Fibroblast of lung (primary cell): Measurements from ENCODE around the gene CCDC6. TPM values are rescaled to one million over a fixed set of nuclear protein-coding genes. Genes with fewer than 3 reads are reported as not detected.
A peak's percentile ranks its signal among the peaks of the same experiment; 100 is the strongest.

Experiments used
- DNase-seq, 2 donors: peaks; one replicate each; pipeline versions ENCODE4 v3.0.0 to v3.0.0-alpha.2; 2010; ENCODE audit warnings: low read depth in 2 of 2
- H2AFZ ChIP-seq: 2 replicates; pipeline ENCODE4 v1.5.1; 2012; ENCODE audit warnings: low read length, control low read depth, inconsistent platforms
- H3K27ac ChIP-seq: 2 replicates; pipeline ENCODE4 v1.5.1; 2011; ENCODE audit warnings: low read length, control low read depth; ENCODE audit not compliant: insufficient read depth
- H3K27me3 ChIP-seq: 2 replicates; pipeline ENCODE4 v1.5.1; 2011; ENCODE audit warnings: mild to moderate bottlenecking, low read length; ENCODE audit not compliant: control insufficient read depth, insufficient read depth
- H3K36me3 ChIP-seq: 2 replicates; pipeline ENCODE4 v1.5.1; 2011; ENCODE audit warnings: low read length; ENCODE audit not compliant: control insufficient read depth, insufficient read depth
- H3K4me1 ChIP-seq: 2 replicates; pipeline ENCODE4 v1.5.1; 2011; ENCODE audit warnings: low read length; ENCODE audit not compliant: control insufficient read depth, insufficient read depth; ENCODE audit errors: extremely low read depth
- H3K4me2 ChIP-seq: 2 replicates; pipeline ENCODE4 v1.5.1; 2011; ENCODE audit warnings: low read length, control low read depth; ENCODE audit not compliant: insufficient read depth; ENCODE audit errors: extremely low read depth
- H3K4me3 ChIP-seq, 4 experiments: fragments of 200-600 bp in 1 of 4; sonication (generic) in 1 of 4; replicated peaks in 1 of 4; 2 replicates each; pipeline ENCODE4 v1.5.1; 2011 to 2016; ENCODE audit warnings: low read length in 4 of 4, low read depth in 3 of 4, mild to moderate bottlenecking in 3 of 4, control low read depth in 2 of 4, inconsistent platforms in 1 of 4, mixed read lengths in 1 of 4; ENCODE audit not compliant: insufficient read depth in 1 of 4; ENCODE audit errors: control extremely low read depth in 1 of 4
- H3K79me2 ChIP-seq: 2 replicates; pipeline ENCODE4 v1.5.1; 2012; ENCODE audit warnings: mild to moderate bottlenecking, low read length, inconsistent platforms; ENCODE audit not compliant: control insufficient read depth, insufficient read depth
- H3K9ac ChIP-seq: 2 replicates; pipeline ENCODE4 v1.5.1; 2011; ENCODE audit warnings: mild to moderate bottlenecking, low read length, control low read depth; ENCODE audit not compliant: insufficient read depth
- H3K9me3 ChIP-seq: 2 replicates; pipeline ENCODE4 v1.5.1; 2012; ENCODE audit warnings: low read depth, low read length; ENCODE audit not compliant: control insufficient read depth, insufficient read depth
- H4K20me1 ChIP-seq: 2 replicates; pipeline ENCODE4 v1.5.1; 2011; ENCODE audit warnings: low read length; ENCODE audit not compliant: control insufficient read depth, insufficient read depth; ENCODE audit errors: extremely low read depth
- CTCF ChIP-seq, 2 donors: IDR thresholded peaks in 1 of 2; conservative IDR thresholded peaks in 1 of 2; 1 replicate in 1 of 2; 2 replicates in 1 of 2; pipeline ENCODE4 v1.5.1; 2011 to 2012; ENCODE audit warnings: low read length in 2 of 2, control low read depth in 1 of 2, inconsistent platforms in 1 of 2, low read depth in 1 of 2, mild to moderate bottlenecking in 1 of 2
- EZH2 ChIP-seq: IDR thresholded peaks from 2 replicates; pipeline ENCODE4 v1.5.1; 2012; ENCODE audit warnings: low read length, control low read depth, mild to moderate bottlenecking; ENCODE audit errors: missing control alignments
- polyA plus RNA-seq, 2 donors: library from polyadenylated mRNA; depleted of rRNA in 1 of 2; stranded (reverse) in 1 of 2; unstranded in 1 of 2; fragments of >200 nt; gene quantifications; 2 replicates each; pipeline ENCODE4 v1.2.1, GENCODE V29; 2011 to 2012; ENCODE audit warnings: missing spikeins in 1 of 2
- total RNA-seq: library from RNA; depleted of rRNA; stranded (reverse); fragments of >200 nt; gene quantifications from 2 replicates; pipeline ENCODE4 v1.2.1, GENCODE V29; 2014

The CCDC6 gene
- total and polyA plus RNA-seq, 2 donors (not counting 1 experiment from before 2014, with no cell fraction given), result 35.5 to 51.2 TPM

- Histone ChIP-seq H3K79me2 (no peaks in the 10 kb centered on the region), H2AFZ (no peak overlapping the region), H3K4me2 (no peak overlapping the region), H3K27ac (no peak overlapping the region), H3K4me3 (no peak overlapping the region), H3K9ac (no peak overlapping the region), H3K9me3 (no peaks in the 10 kb centered on the region), H4K20me1 (no peaks in the 10 kb centered on the region), H3K36me3 (no peaks in the 10 kb centered on the region), H3K4me1 (no peaks in the 10 kb centered on the region), H3K27me3 (no peaks in the 10 kb centered on the region)
- no peak for DNase-seq
- TF ChIP-seq EZH2 (no peak), CTCF (conservative IDR thresholded peaks at IDR 0.05 in 1 of 2, IDR thresholded peaks at IDR 0.05 in 1 of 2; ENCODE audit: low read depth in 1 of 2, low read length in 2 of 2) (no peak)
Measured at GRCh38 chr10:59819683-59820082, 86.7 kb downstream of the CCDC6 start.

- TF ChIP-seq EZH2 (no peak), CTCF (conservative IDR thresholded peaks at IDR 0.05 in 1 of 2, IDR thresholded peaks at IDR 0.05 in 1 of 2; ENCODE audit: low read depth in 1 of 2, low read length in 2 of 2) (no peak)
- H3K36me3 ChIP-seq, result no peaks in the 10 kb centered on the region
- no peaks in the 10 kb centered on the region for H3K9me3 ChIP-seq
- H4K20me1 ChIP-seq, result no peaks in the 10 kb centered on the region
- no peak overlapping the region for H2AFZ ChIP-seq
- no peaks in the 10 kb centered on the region for H3K79me2 ChIP-seq
- no peak overlapping the region for H3K4me3 ChIP-seq
- H3K27ac ChIP-seq, result no peak overlapping the region
- no peak overlapping the region for H3K4me2 ChIP-seq
- no peaks in the 10 kb centered on the region for H3K27me3 ChIP-seq
- no peak for DNase-seq
- H3K4me1 ChIP-seq, result no peaks in the 10 kb centered on the region
- no peak overlapping the region for H3K9ac ChIP-seq
Measured at GRCh38 chr10:59819265-59819664, 87.1 kb downstream of the CCDC6 start.

- H3K27ac ChIP-seq, result no peak overlapping the region
- DNase-seq, result peak in 1 of 2 donors; percentile 72
- H3K9me3 ChIP-seq, result no peaks in the 10 kb centered on the region
- no peak for TF ChIP-seq CTCF (conservative IDR thresholded peaks at IDR 0.05 in 1 of 2, IDR thresholded peaks at IDR 0.05 in 1 of 2; ENCODE audit: low read depth in 1 of 2, low read length in 2 of 2)
- TF ChIP-seq EZH2, result no peak
- H3K4me1 ChIP-seq, result no peaks in the 10 kb centered on the region
- H3K4me3 ChIP-seq, result no peak overlapping the region
- no peaks in the 10 kb centered on the region for H4K20me1 ChIP-seq
- H2AFZ ChIP-seq, result no peak overlapping the region
- H3K36me3 ChIP-seq, result no peaks in the 10 kb centered on the region
- H3K9ac ChIP-seq, result no peak overlapping the region
- H3K27me3 ChIP-seq, result no peaks in the 10 kb centered on the region
- H3K4me2 ChIP-seq, result no peak overlapping the region
- no peaks in the 10 kb centered on the region for H3K79me2 ChIP-seq
Measured at GRCh38 chr10:59817773-59818172, 88.6 kb downstream of the CCDC6 start.
